ENCODE data around the gene ACTRT2.

DNA sequence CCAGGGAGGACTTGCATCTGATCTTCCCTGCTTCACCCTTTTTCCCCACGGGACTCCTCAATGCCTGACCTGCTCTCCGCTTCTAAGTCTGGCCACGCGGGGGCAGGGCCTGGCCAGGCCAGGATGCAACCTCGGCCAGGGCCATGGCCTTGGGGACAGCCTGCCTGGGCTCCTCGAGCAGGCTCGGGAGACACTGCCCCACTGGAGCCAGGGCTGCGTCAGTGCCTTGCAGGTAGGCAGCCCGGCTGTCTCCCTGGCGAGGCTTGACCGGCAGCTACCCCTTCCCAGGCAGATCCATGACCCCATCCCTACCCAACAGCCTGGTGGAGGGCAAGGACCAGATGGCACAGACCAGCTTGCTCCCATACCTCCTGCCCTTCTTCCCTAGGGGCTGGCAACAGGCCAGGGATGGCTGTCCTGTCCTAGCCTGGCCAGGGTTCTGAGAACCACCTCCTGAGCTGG is 45.0 kb downstream of the ACTRT2 start:
- no peak for TF ChIP-seq POLR2A (IDR thresholded peaks at IDR 0.05; ENCODE audit: low read depth, low read length)
- no peak for TF ChIP-seq POLR2AphosphoS5 (IDR thresholded peaks at IDR 0.05; ENCODE audit: low read depth, low read length)
